Tibial artery (tissue), 4 donors: Measurements from ENCODE around the gene OR2C3.
A peak's percentile ranks its signal among the peaks of the same experiment; 100 is the strongest.
"Not testable (repeated sequence)": the region's sequence is repeated elsewhere in the genome, so short reads cannot be mapped to it uniquely, and the experiment has no call there.

Experiments used
- DNase-seq, 2 donors: peaks; one replicate each; pipeline ENCODE4 v3.0.0-alpha.2; 2019
- H3K27ac ChIP-seq, 2 donors: fragments of 200-600 bp; sonication (generic) in 1 of 2; 1 replicate in 1 of 2; 2 replicates in 1 of 2; pipeline ENCODE4 v1.5.1; 2018 to 2019; ENCODE audit warnings: mild to moderate bottlenecking in 1 of 2
- H3K27me3 ChIP-seq, 2 donors: fragments of 200-600 bp; sonication (generic) in 1 of 2; one replicate each; pipeline versions ENCODE4 v1.5.1 to v1.6.0; 2016 to 2019
- H3K36me3 ChIP-seq, 3 donors: fragments of 200-600 bp; sonication (generic) in 2 of 3; one replicate each; pipeline ENCODE4 v1.5.1; 2016 to 2019; ENCODE audit warnings: mild to moderate bottlenecking in 2 of 3
- H3K4me1 ChIP-seq, 4 donors: fragments of 200-600 bp; sonication (generic) in 2 of 4; 1 replicate in 3 of 4; 2 replicates in 1 of 4; pipeline ENCODE4 v1.5.1; 2016 to 2019
- H3K4me3 ChIP-seq, 2 donors: fragments of 200-600 bp; sonication (generic) in 1 of 2; 1 replicate in 1 of 2; 2 replicates in 1 of 2; pipeline ENCODE4 v1.5.1; 2018 to 2019; ENCODE audit warnings: mild to moderate bottlenecking in 2 of 2
- H3K9me3 ChIP-seq, 3 donors: fragments of 200-600 bp; sonication (generic) in 1 of 3; one replicate each; pipeline ENCODE4 v1.5.1; 2016 to 2019
- intact Hi-C: fragments of 100-400 bp; cut with DNase I; formaldehyde crosslinking; loops from one replicate; pipeline ENCODE4 v1.15.0; 2023; ENCODE audit warnings: low total_unique reads
- TF ChIP-seq, protein P1 (sequence below), 2 experiments: fragments of 200-600 bp in 1 of 2; fragments of 450-650 bp in 1 of 2; IDR thresholded peaks; one replicate each; pipeline ENCODE4 v1.5.1; 2017 to 2019; ENCODE audit warnings: antibody characterized with exemption in 2 of 2, mild to moderate bottlenecking in 1 of 2, moderate library complexity in 1 of 2

OR2C3 gene

DNA sequence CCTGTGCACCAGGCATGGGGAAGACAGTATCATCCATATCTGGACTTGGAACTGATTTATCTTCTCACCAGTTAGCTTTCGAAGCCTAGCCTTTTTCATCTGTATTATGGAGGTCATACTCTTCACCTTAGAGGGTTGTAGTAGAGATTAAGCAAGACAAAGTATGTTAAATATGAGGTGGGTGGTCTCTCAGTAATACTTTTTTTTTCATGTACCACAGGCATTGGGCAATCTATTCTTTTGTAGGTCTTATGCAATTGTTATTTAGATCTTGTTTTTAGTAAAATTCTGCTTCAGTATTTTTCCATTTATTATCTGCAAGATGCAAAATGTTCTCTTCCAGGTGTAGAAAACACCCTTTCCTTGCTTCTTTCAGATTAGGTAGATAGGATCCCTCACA, 43.1 kb downstream of the OR2C3 start:
- H3K27me3 ChIP-seq: no peaks in the 10 kb centered on the region
- no peaks in the 10 kb centered on the region for H3K9me3 ChIP-seq
- intact Hi-C loops: no loop called here
- TF ChIP-seq, protein P1, sequence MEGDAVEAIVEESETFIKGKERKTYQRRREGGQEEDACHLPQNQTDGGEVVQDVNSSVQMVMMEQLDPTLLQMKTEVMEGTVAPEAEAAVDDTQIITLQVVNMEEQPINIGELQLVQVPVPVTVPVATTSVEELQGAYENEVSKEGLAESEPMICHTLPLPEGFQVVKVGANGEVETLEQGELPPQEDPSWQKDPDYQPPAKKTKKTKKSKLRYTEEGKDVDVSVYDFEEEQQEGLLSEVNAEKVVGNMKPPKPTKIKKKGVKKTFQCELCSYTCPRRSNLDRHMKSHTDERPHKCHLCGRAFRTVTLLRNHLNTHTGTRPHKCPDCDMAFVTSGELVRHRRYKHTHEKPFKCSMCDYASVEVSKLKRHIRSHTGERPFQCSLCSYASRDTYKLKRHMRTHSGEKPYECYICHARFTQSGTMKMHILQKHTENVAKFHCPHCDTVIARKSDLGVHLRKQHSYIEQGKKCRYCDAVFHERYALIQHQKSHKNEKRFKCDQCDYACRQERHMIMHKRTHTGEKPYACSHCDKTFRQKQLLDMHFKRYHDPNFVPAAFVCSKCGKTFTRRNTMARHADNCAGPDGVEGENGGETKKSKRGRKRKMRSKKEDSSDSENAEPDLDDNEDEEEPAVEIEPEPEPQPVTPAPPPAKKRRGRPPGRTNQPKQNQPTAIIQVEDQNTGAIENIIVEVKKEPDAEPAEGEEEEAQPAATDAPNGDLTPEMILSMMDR (IDR thresholded peaks at IDR 0.05): no peak
- no peak overlapping the region for H3K4me3 ChIP-seq
- H3K4me1 ChIP-seq: no peaks in the 10 kb centered on the region
- no peak for DNase-seq
- no peak overlapping the region for H3K27ac ChIP-seq
- H3K36me3 ChIP-seq: no peaks in the 10 kb centered on the region

DNA sequence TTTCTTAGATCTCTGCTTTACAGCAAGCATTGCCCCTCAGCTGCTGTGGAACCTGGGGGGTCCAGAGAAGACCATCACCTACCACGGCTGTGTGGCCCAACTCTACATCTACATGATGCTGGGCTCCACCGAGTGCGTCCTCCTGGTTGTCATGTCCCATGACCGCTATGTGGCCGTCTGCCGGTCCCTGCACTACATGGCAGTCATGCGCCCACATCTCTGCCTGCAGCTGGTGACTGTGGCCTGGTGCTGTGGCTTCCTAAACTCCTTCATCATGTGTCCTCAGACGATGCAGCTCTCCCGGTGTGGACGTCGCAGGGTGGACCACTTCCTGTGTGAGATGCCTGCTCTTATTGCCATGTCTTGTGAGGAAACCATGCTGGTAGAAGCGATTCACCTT, 44.9 kb downstream of the OR2C3 start:
- intact Hi-C loops: no loop called here

DNA sequence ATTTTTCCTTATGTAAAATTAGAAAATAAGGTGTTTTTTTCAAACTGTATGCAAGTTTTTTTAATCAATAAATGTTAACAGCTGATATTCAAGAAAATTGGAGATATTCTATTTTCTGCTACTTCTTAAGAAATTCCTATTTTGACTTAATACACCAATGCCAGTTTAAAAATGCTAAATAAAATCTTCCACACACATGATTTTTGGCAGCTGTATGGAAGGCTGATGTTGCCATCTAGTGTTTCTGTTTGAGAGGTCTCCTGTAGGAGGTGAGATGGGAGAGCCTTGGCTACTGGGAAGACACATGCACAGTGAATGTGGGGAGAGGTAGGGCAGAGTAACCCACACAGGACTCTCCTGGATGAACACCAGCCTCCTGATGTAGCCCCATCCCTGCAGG, 49.2 kb downstream of the OR2C3 start:
- Histone ChIP-seq H3K27me3 (no peaks in the 10 kb centered on the region), H3K4me3 (no peak overlapping the region), H3K27ac (no peak overlapping the region), H3K4me1 (no peaks in the 10 kb centered on the region), H3K36me3 (no peaks in the 10 kb centered on the region), H3K9me3 (no peaks in the 10 kb centered on the region)
- no peak for DNase-seq
- intact Hi-C loops: no loop called here
- TF ChIP-seq, protein P1 (IDR thresholded peaks at IDR 0.05): peak; percentile 29 to 38

More for the DNA sequence above, 44.9 kb downstream of the OR2C3 start:
- Histone ChIP-seq H3K9me3 (no peaks in the 10 kb centered on the region), H3K4me1 (no peaks in the 10 kb centered on the region), H3K27me3 (no peaks in the 10 kb centered on the region), H3K36me3 (no peaks in the 10 kb centered on the region), H3K4me3 (no peak overlapping the region), H3K27ac (no peak overlapping the region)
- no peak for DNase-seq
- TF ChIP-seq, protein P1 (IDR thresholded peaks at IDR 0.05): no peak

DNA sequence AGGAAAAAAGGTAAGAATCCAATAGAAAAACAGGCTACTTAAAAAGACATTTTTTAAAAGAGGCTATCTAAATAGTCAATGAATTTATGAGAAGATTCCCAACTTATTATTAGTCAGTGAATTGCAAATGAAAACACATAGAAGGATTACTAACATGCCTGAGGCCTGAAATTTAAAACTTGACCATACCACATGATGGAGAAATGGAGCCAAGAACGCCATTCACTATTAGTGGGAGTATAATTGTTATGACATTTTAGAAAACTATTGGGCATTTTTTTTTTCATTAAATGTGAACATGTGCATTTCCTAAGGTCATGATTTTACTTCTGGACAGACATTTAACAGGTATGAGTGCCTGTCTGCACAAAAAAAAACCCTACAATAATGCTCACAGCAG, 53.5 kb downstream of the OR2C3 start:
- no peaks in the 10 kb centered on the region for H3K27me3 ChIP-seq
- intact Hi-C loops: no loop called here
- H3K9me3 ChIP-seq: no peaks in the 10 kb centered on the region
- TF ChIP-seq, protein P1 (IDR thresholded peaks at IDR 0.05): no peak
- no peak for DNase-seq
- no peak overlapping the region for H3K27ac ChIP-seq
- no peaks in the 10 kb centered on the region for H3K4me1 ChIP-seq
- no peaks in the 10 kb centered on the region for H3K36me3 ChIP-seq
- no peak overlapping the region for H3K4me3 ChIP-seq

DNA sequence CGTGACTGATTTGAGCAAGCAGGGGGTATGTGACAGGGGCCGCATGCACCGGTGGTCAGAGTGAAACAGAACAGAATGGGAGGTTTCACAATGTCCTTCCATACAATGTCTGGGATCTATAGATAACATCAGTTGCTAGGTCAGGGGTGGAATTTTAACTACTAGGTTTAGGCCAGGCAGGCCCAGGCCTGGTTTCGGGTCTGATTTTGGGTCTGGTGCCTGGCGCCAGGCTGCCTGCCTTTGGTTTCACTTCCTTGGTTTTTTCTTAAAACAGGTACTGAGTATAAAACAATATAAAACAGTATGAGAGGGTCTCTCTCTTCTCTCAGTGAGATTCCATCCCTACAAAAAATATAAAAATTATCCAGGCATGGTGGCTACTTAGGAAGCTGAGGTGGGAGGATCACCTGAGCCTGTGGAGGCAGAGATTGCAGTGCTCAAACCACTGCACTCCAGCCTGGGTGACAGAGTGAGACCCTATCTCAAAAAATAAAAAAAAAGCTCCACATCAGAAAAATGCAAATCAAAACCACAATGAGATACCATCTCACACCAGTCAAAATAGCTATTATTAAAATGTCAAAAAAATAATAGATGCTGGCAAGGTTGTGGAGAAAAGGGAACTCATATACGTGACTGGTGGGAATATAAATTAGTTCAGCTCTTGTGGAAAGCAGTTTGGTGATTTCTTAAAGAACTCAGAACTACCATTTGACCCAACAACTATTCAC, 59.7 kb downstream of the OR2C3 start:
- H3K9me3 ChIP-seq, H3K36me3 ChIP-seq, H3K27ac ChIP-seq, intact Hi-C loops, H3K4me3 ChIP-seq, DNase-seq, H3K4me1 ChIP-seq, H3K27me3 ChIP-seq: not testable (repeated sequence)

DNA sequence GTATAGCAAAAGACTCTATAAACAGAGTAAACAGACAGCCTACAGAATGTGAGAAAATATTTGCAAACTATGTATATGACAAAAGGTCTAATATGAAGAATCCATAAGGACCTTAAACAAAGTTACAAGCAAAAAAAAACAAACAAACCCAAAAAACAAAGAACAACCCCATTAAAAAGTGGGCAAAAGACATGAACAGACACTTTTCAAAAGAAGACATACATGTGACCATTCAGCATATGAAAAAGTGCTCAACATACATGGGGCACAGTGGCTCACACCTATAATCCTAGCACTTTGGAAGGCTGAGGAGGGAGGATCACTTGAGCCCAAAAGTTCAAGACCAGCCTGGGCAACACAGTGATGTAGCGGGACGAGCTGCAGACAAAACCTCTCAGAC, 60.4 kb downstream of the OR2C3 start:
- Histone ChIP-seq H3K9me3 (peaks cover 0 to 6% (median 0%) of the 10 kb centered on the region in 3 donors), H3K27ac (no peak overlapping the region), H3K4me3 (no peak overlapping the region), H3K4me1 (no peaks in the 10 kb centered on the region), H3K36me3 (no peaks in the 10 kb centered on the region), H3K27me3 (no peaks in the 10 kb centered on the region)
- TF ChIP-seq, protein P1 (IDR thresholded peaks at IDR 0.05): no peak
- no peak for DNase-seq
- intact Hi-C loops: no loop called here
